ENCODE measurements around the gene YWHAG. TPM values are rescaled to one million over a fixed set of nuclear protein-coding genes. Genes with fewer than 3 reads are reported as not detected.
A peak's percentile ranks its signal among the peaks of the same experiment; 100 is the strongest.

Gene YWHAG
- polyA plus RNA-seq, 1 donor (not counting 4 experiments of a cell fraction or from before 2014, with no cell fraction given): 130 TPM

GRCh38 chr7:76281706-76282343 lies 77.0 kb downstream of the YWHAG start:
- H3K9ac ChIP-seq (ENCODE audit: control insufficient read depth, extremely low read depth, insufficient read depth, low read length): no peak overlapping the region
- FAIRE-seq: no peak
- TF ChIP-seq, protein P1, sequence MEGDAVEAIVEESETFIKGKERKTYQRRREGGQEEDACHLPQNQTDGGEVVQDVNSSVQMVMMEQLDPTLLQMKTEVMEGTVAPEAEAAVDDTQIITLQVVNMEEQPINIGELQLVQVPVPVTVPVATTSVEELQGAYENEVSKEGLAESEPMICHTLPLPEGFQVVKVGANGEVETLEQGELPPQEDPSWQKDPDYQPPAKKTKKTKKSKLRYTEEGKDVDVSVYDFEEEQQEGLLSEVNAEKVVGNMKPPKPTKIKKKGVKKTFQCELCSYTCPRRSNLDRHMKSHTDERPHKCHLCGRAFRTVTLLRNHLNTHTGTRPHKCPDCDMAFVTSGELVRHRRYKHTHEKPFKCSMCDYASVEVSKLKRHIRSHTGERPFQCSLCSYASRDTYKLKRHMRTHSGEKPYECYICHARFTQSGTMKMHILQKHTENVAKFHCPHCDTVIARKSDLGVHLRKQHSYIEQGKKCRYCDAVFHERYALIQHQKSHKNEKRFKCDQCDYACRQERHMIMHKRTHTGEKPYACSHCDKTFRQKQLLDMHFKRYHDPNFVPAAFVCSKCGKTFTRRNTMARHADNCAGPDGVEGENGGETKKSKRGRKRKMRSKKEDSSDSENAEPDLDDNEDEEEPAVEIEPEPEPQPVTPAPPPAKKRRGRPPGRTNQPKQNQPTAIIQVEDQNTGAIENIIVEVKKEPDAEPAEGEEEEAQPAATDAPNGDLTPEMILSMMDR (optimal IDR thresholded peaks at IDR 0.05 in 1 of 3, IDR thresholded peaks at IDR 0.05 in 1 of 3, conservative IDR thresholded peaks at IDR 0.05 in 1 of 3; ENCODE audit: extremely low read depth in 1 of 3, insufficient read depth in 2 of 3, low read length in 3 of 3): no peak
- TF ChIP-seq EZH2 (IDR thresholded peaks at IDR 0.05; ENCODE audit: low read length): peak; percentile 54
- H3K9me3 ChIP-seq (ENCODE audit: control insufficient read depth, low read depth, low read length): no peaks in the 10 kb centered on the region
- H3K79me2 ChIP-seq (ENCODE audit: control insufficient read depth, insufficient read depth, low read length): no peaks in the 10 kb centered on the region
- dilution Hi-C loops (cut with MboI; ENCODE audit: extremely low pct_ligation_motif_present, low sequenced_read_pairs): loop anchor here (10.0 kb wide), 1 partner anchor 77 kb away; the partner anchor contains the start of gene SRRM3
- H3K4me1 ChIP-seq (ENCODE audit: control insufficient read depth, extremely low read depth, insufficient read depth, low read length): peaks cover 2% of the 10 kb centered on the region
- no peak for DNase-seq (ENCODE audit: low read depth, low spot score)
- no peak overlapping the region for H2AFZ ChIP-seq (ENCODE audit: control insufficient read depth, low read length)
- no peaks in the 10 kb centered on the region for H3K9me1 ChIP-seq (ENCODE audit: control insufficient read depth, extremely low read depth, insufficient read depth, low read length)
- no peak overlapping the region for H3K27ac ChIP-seq (ENCODE audit: control insufficient read depth, insufficient read depth, low read length)
- peak overlapping the region; percentile 60 for H3K4me2 ChIP-seq (ENCODE audit: control insufficient read depth, extremely low read depth, insufficient read depth, low read depth, low read length)
- H4K20me1 ChIP-seq (ENCODE audit: control insufficient read depth, extremely low read depth, insufficient read depth, low read length): peaks cover 2% of the 10 kb centered on the region
- H3K4me3 ChIP-seq (ENCODE audit: control insufficient read depth in 2 of 3, extremely low read depth in 1 of 3, insufficient read depth in 2 of 3, low read depth in 1 of 3, low read length in 3 of 3): peak overlapping the region; percentile 19 to 55 (median 29)
- H3K27me3 ChIP-seq (ENCODE audit: control insufficient read depth, extremely low read depth, insufficient read depth, low read length): peaks cover 38% of the 10 kb centered on the region
- no peaks in the 10 kb centered on the region for H3K36me3 ChIP-seq (ENCODE audit: control insufficient read depth in 2 of 2, extremely low read depth in 1 of 2, insufficient read depth in 2 of 2, low read length in 2 of 2)

- DNase-seq (ENCODE audit: low read depth, low spot score) (no peak), FAIRE-seq (no peak)
- H3K27me3 ChIP-seq (ENCODE audit: control insufficient read depth, extremely low read depth, insufficient read depth, low read length): peaks cover 38% of the 10 kb centered on the region
Observed at GRCh38 chr7:76281006-76281705, 77.6 kb downstream of the YWHAG start.

More at GRCh38 chr7:76281006-76281705, 77.6 kb downstream of the YWHAG start:
- Histone ChIP-seq H3K4me2 (ENCODE audit: control insufficient read depth, extremely low read depth, insufficient read depth, low read depth, low read length) (no peak overlapping the region), H4K20me1 (ENCODE audit: control insufficient read depth, extremely low read depth, insufficient read depth, low read length) (peaks cover 2% of the 10 kb centered on the region), H3K4me1 (ENCODE audit: control insufficient read depth, extremely low read depth, insufficient read depth, low read length) (peaks cover 2% of the 10 kb centered on the region), H3K9me1 (ENCODE audit: control insufficient read depth, extremely low read depth, insufficient read depth, low read length) (no peaks in the 10 kb centered on the region), H3K9me3 (ENCODE audit: control insufficient read depth, low read depth, low read length) (no peaks in the 10 kb centered on the region), H3K79me2 (ENCODE audit: control insufficient read depth, insufficient read depth, low read length) (no peaks in the 10 kb centered on the region), H3K4me3 (ENCODE audit: control insufficient read depth in 2 of 3, extremely low read depth in 1 of 3, insufficient read depth in 2 of 3, low read depth in 1 of 3, low read length in 3 of 3) (peak overlapping the region in 1 of 3 experiments; percentile 22), H3K27ac (ENCODE audit: control insufficient read depth, insufficient read depth, low read length) (no peak overlapping the region), H3K9ac (ENCODE audit: control insufficient read depth, extremely low read depth, insufficient read depth, low read length) (no peak overlapping the region), H3K36me3 (ENCODE audit: control insufficient read depth in 2 of 2, extremely low read depth in 1 of 2, insufficient read depth in 2 of 2, low read length in 2 of 2) (no peaks in the 10 kb centered on the region), H2AFZ (ENCODE audit: control insufficient read depth, low read length) (peak overlapping the region; percentile 19)
- TF ChIP-seq, protein P1 (optimal IDR thresholded peaks at IDR 0.05 in 1 of 3, IDR thresholded peaks at IDR 0.05 in 1 of 3, conservative IDR thresholded peaks at IDR 0.05 in 1 of 3; ENCODE audit: extremely low read depth in 1 of 3, insufficient read depth in 2 of 3, low read length in 3 of 3): no peak
- TF ChIP-seq EZH2 (IDR thresholded peaks at IDR 0.05; ENCODE audit: low read length): peak; percentile 91
- dilution Hi-C loops (cut with MboI; ENCODE audit: extremely low pct_ligation_motif_present, low sequenced_read_pairs): loop anchor here (10.0 kb wide), 1 partner anchor 76 kb away; the partner anchor contains the start of gene SRRM3

Data from keratinocyte (primary cell).